Vagina (tissue), 2 donors: ENCODE measurements around the gene EXOC3.

Source experiments
- POLR2A ChIP-seq, 2 donors: fragments of 450-650 bp; IDR thresholded peaks; one replicate each; pipeline ENCODE4 v1.6.1; 2017; ENCODE audit warnings: antibody characterized with exemption in 2 of 2, mild to moderate bottlenecking in 2 of 2, moderate library complexity in 2 of 2
- TF ChIP-seq, protein P1 (sequence below), 3 experiments: fragments of 450-650 bp in 2 of 3; fragments of 200-600 bp in 1 of 3; sonication (generic) in 1 of 3; IDR thresholded peaks; one replicate each; pipeline ENCODE4 v1.5.1; 2017 to 2019; ENCODE audit warnings: antibody characterized with exemption in 3 of 3, mild to moderate bottlenecking in 2 of 3, moderate library complexity in 2 of 3

DNA sequence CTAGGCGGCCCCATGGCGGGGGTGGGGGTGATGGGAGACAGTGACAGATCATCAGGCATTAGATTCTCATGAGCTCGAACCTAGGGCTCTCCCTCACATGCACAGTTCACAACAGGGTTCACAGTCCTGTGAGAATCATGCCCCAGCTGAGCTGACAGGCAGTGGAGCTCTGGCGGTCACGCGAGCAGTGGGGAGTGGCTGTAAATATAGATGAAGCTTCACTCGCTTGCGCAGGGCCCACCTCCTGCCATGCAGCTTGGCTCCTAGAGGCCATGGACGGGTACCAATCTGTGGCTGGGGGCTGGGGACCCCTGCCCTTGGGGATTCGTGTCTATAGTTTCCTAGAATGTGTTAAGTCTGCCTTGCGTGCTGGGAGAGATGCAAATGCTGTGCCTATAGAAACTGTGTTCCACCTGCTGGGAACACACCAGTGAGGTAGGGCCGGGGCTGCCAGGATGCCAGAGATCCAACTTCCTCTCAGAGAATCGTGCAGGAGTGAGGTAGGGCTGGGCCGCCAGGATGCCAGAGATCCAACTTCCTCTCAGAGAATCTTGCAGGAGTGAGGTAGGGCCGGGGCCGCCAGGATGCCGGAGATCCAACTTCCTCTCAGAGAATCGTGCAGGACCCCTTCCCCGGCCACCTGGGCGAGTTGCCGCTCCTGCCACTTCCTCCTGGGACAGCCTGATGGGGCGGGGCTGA is 14.1 kb upstream of the EXOC3 start:
- TF ChIP-seq, protein P1, sequence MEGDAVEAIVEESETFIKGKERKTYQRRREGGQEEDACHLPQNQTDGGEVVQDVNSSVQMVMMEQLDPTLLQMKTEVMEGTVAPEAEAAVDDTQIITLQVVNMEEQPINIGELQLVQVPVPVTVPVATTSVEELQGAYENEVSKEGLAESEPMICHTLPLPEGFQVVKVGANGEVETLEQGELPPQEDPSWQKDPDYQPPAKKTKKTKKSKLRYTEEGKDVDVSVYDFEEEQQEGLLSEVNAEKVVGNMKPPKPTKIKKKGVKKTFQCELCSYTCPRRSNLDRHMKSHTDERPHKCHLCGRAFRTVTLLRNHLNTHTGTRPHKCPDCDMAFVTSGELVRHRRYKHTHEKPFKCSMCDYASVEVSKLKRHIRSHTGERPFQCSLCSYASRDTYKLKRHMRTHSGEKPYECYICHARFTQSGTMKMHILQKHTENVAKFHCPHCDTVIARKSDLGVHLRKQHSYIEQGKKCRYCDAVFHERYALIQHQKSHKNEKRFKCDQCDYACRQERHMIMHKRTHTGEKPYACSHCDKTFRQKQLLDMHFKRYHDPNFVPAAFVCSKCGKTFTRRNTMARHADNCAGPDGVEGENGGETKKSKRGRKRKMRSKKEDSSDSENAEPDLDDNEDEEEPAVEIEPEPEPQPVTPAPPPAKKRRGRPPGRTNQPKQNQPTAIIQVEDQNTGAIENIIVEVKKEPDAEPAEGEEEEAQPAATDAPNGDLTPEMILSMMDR (IDR thresholded peaks at IDR 0.05), result no peak
- TF ChIP-seq POLR2A (IDR thresholded peaks at IDR 0.05), result no peak
